ENCODE results near the gene ELOA2. TPM values are rescaled to one million over a fixed set of nuclear protein-coding genes. Genes with fewer than 3 reads are reported as not detected.

Gene ELOA2, protein sequence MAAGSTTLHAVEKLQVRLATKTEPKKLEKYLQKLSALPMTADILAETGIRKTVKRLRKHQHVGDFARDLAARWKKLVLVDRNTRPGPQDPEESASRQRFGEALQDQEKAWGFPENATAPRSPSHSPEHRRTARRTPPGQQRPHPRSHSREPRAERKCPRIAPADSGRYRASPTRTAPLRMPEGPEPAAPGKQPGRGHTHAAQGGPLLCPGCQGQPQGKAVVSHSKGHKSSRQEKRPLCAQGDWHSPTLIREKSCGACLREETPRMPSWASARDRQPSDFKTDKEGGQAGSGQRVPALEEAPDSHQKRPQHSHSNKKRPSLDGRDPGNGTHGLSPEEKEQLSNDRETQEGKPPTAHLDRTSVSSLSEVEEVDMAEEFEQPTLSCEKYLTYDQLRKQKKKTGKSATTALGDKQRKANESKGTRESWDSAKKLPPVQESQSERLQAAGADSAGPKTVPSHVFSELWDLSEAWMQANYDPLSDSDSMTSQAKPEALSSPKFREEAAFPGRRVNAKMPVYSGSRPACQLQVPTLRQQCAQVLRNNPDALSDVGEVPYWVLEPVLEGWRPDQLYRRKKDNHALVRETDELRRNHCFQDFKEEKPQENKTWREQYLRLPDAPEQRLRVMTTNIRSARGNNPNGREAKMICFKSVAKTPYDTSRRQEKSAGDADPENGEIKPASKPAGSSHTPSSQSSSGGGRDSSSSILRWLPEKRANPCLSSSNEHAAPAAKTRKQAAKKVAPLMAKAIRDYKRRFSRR
- total RNA-seq = 1 to 10 TPM in 2 of 8 experiments, under 1 TPM in 6; 0.13 to 2.6 (median 0.30) TPM

GRCh38 chr18:47035156-47035671 is at the start of gene ELOA2:
ELOA2 (minus strand) TSS chr18:47035621; CDS start chr18:47035264, 357 bp downstream.
- ATAC-seq (replicated peaks in 6 of 8) = no peak

DNA sequence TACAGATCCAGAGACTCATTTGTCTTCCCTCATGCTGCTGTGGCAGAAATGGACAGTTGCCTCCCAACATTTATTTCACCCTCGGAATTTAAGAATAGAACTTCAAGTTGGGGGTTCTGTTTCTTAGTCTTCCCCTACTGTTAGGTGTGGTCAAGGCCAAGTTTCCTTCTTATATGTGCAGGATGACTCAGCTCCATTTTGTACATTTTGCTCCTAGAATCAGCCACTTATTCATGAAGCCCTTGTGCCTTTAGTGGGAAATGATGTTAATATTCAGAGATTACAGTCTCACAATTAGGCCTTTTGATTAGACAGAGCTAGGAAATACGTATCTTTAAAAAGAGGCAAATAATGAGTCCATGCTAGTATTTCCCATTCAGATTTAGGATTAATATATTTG is 46.2 kb upstream of the ELOA2 start:
- H3K4me3 ChIP-seq = no peak overlapping the region
- peaks cover 4 to 12% of the 10 kb centered on the region in 2 donors for H3K4me1 ChIP-seq (replicated peaks in 1 of 2)
- H3K27ac ChIP-seq = no peak overlapping the region
- peak in 2 of 8 experiments; percentile 83 to 87 for ATAC-seq (replicated peaks in 6 of 8)
- WGBS, 10 experiments = 60 to 100% (median 84%) methylated on average over 1 to 2 of the region's 2 CpGs; no CpG with 5 or more reads in 3 of the 10 experiments
- in situ Hi-C loops (cut with MboI; ENCODE audit: low pct_unique_long_range_greater_than_20kb in 2 of 9, low sequenced_read_pairs in 9 of 9, unreplicated experiment in 9 of 9) = no loop called here

More at GRCh38 chr18:47035156-47035671, at the start of gene ELOA2:
- Histone ChIP-seq H3K27ac (no peak within 1 kb of the TSS), H3K4me3 (no peak within 1 kb of the TSS), H3K4me1 (replicated peaks in 1 of 2) (no peaks in the 10 kb centered on the region)
- in situ Hi-C loops (cut with MboI; ENCODE audit: low pct_unique_long_range_greater_than_20kb in 2 of 9, low sequenced_read_pairs in 9 of 9, unreplicated experiment in 9 of 9) = no loop called here
- 53 to 100% (median 81%) methylated on average over 2 to 18 of the region's 29 CpGs; no CpG with 5 or more reads in 4 of the 10 experiments for WGBS, 10 experiments

DNA sequence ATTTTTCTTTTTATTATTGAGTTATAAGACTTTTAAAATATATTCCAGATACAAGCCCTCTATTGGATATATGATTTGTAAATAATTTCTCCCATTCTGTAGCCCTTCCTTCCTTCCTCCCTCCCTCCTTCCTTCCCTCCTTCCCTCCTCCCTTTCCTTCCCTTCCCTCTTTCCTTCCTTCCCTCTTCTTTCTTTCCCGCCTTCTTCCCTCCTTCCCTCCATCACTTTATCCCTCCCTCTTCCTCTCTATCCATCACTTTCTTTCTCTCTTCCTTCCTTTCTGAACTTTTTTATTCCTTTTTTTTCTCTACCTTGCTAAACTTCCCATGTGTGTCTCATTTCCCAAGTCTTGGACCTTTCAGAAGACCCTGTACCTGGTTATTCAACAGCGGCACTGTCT is 45.5 kb upstream of the ELOA2 start:
- Histone ChIP-seq H3K4me1 (replicated peaks in 1 of 2) (peaks cover 4 to 13% of the 10 kb centered on the region in 2 donors), H3K27ac (no peak overlapping the region), H3K4me3 (no peak overlapping the region)
- in situ Hi-C loops (cut with MboI; ENCODE audit: low pct_unique_long_range_greater_than_20kb in 2 of 9, low sequenced_read_pairs in 9 of 9, unreplicated experiment in 9 of 9) = no loop called here
- 82 to 100% (median 100%) methylated on average over 1 to 2 of the region's 2 CpGs; no CpG with 5 or more reads in 2 of the 10 experiments for WGBS, 10 experiments
- no peak for ATAC-seq (replicated peaks in 6 of 8)

GRCh38 chr18:47077111-47077510 is 41.7 kb upstream of the ELOA2 start:
- no peak for ATAC-seq (replicated peaks in 6 of 8)
- Histone ChIP-seq H3K4me3 (no peak overlapping the region), H3K27ac (no peak overlapping the region), H3K4me1 (replicated peaks in 1 of 2) (peaks cover 0 to 12% of the 10 kb centered on the region in 2 donors)
- 67 to 100% (median 88%) methylated on average over 1 to 7 of the region's 7 CpGs; no CpG with 5 or more reads in 1 of the 10 experiments for WGBS, 10 experiments
- in situ Hi-C loops (cut with MboI; ENCODE audit: low pct_unique_long_range_greater_than_20kb in 2 of 9, low sequenced_read_pairs in 9 of 9, unreplicated experiment in 9 of 9) = no loop called here

DNA sequence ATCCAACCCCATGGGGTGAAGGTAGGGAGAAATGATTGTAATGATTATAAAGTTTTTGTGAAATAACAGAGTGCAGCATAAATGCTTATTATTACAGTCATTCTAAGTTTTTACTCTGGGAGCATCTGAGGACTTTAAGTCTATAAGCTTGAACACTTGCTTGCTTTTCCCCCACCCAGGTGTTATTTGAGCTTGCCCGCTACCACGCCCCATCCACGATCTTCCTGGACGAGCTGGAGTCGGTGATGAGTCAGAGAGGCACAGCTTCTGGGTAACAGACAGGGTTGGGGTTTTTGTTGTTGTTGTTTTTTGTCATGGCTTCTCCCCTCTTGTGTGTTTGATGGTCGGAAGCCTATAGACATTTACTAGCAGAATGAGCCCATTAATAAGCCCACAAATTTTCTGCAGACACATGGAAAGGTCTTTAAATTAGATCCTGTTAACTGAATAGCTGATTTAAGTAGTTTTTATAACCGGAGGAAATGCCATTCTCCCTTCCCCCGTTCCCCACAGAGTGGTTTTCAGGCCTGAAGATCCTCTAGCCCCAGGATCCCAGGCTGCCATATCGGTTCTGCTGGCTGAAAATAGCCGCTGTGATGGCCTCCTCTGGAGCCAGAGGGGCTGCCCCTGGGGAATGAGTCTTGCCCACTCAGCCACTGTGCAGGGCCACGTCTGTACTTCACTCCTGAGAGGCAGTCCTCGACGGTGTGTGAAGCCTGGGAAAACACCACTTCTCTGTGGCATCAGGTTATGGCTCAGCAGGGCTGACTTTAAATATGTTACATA is 39.9 kb upstream of the ELOA2 start:
- Histone ChIP-seq H3K27ac (no peak overlapping the region), H3K4me3 (no peak overlapping the region), H3K4me1 (replicated peaks in 1 of 2) (peaks cover 0 to 12% of the 10 kb centered on the region in 2 donors)
- peak in 2 of 8 experiments; percentile 48 to 55 for ATAC-seq (replicated peaks in 6 of 8)
- 49 to 93% (median 76%) methylated on average over 2 to 12 of the region's 13 CpGs; no CpG with 5 or more reads in 2 of the 10 experiments for WGBS, 10 experiments
- in situ Hi-C loops (cut with MboI; ENCODE audit: low pct_unique_long_range_greater_than_20kb in 2 of 9, low sequenced_read_pairs in 9 of 9, unreplicated experiment in 9 of 9) = no loop called here

- H3K4me3 ChIP-seq = no peak overlapping the region
- no peaks in the 10 kb centered on the region for H3K4me1 ChIP-seq (replicated peaks in 1 of 2)
- in situ Hi-C loops (cut with MboI; ENCODE audit: low pct_unique_long_range_greater_than_20kb in 2 of 9, low sequenced_read_pairs in 9 of 9, unreplicated experiment in 9 of 9) = no loop called here
- ATAC-seq (replicated peaks in 6 of 8) = no peak
- 8 to 100% (median 50%) methylated on average over 1 to 3 of the region's 3 CpGs; no CpG with 5 or more reads in 4 of the 10 experiments for whole genome bisulfite sequencing, 10 experiments
- no peak overlapping the region for H3K27ac ChIP-seq
Observed at GRCh38 chr18:47067648-47068047, 32.2 kb upstream of the ELOA2 start.

DNA sequence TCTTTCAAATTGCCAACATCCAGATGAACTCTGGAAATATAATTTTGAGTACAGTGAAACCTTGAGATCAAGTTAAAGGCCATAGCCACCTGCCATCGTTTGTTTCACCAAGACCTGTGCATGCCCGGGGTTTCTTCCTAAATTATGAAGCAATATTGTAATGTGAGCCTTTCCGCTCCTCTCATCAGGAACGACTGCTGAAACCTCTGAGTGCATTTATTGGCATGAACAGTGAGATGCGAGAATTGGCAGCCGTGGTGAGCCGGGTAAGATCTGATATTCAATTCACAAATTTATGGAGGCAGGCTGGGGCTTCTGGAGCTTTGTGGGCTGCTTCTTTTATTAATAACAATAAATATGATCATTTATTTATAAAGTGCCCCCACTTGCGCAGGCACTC is 27.7 kb upstream of the ELOA2 start:
- in situ Hi-C loops (cut with MboI; ENCODE audit: low pct_unique_long_range_greater_than_20kb in 2 of 9, low sequenced_read_pairs in 9 of 9, unreplicated experiment in 9 of 9) = no loop called here
- Histone ChIP-seq H3K4me1 (replicated peaks in 1 of 2) (no peaks in the 10 kb centered on the region), H3K4me3 (no peak overlapping the region), H3K27ac (no peak overlapping the region)
- 51 to 100% (median 94%) methylated on average over 1 to 7 of the region's 8 CpGs; no CpG with 5 or more reads in 2 of the 10 experiments for WGBS, 10 experiments
- ATAC-seq (replicated peaks in 6 of 8) = no peak

DNA sequence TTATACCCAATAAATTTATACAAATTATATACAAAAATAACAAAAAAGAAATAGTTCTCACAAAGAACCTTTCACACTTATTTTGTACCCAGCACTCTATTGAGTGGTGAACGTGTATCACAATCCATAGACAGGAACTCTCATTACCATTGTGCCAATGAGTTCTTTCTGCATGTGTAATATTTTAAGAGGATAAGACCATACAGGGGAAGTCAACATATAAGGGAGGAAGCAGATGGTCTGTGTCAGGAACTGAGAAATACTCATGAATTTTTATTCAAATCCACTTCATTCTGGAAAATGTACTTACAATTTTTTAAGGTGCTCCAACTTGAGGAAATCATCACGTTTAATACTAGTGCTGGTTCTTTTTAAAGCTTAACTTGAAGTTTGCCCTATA is 27.1 kb upstream of the ELOA2 start:
- 0 to 95% (median 55%) methylated on average over 1 to 2 of the region's 2 CpGs for WGBS, 10 experiments
- no peaks in the 10 kb centered on the region for H3K4me1 ChIP-seq (replicated peaks in 1 of 2)
- no peak for ATAC-seq (replicated peaks in 6 of 8)
- in situ Hi-C loops (cut with MboI; ENCODE audit: low pct_unique_long_range_greater_than_20kb in 2 of 9, low sequenced_read_pairs in 9 of 9, unreplicated experiment in 9 of 9) = no loop called here
- H3K27ac ChIP-seq = no peak overlapping the region
- H3K4me3 ChIP-seq = no peak overlapping the region

- in situ Hi-C loops (cut with MboI; ENCODE audit: low pct_unique_long_range_greater_than_20kb in 2 of 9, low sequenced_read_pairs in 9 of 9, unreplicated experiment in 9 of 9) = no loop called here
- no peak for ATAC-seq (replicated peaks in 6 of 8)
- no peak overlapping the region for H3K4me3 ChIP-seq
- no peak overlapping the region for H3K27ac ChIP-seq
- WGBS, 10 experiments = 7 to 100% (median 80%) methylated on average over 1 to 5 of the region's 5 CpGs
- no peaks in the 10 kb centered on the region for H3K4me1 ChIP-seq (replicated peaks in 1 of 2)
Observed at GRCh38 chr18:47054369-47054768, 18.9 kb upstream of the ELOA2 start.

- in situ Hi-C loops (cut with MboI; ENCODE audit: low pct_unique_long_range_greater_than_20kb in 2 of 9, low sequenced_read_pairs in 9 of 9, unreplicated experiment in 9 of 9) = no loop called here
- Histone ChIP-seq H3K4me3 (no peak overlapping the region), H3K27ac (no peak overlapping the region), H3K4me1 (replicated peaks in 1 of 2) (peaks cover 0 to 3% of the 10 kb centered on the region in 2 donors)
- 17 to 42% (median 32%) methylated on average over 1 to 7 of the region's 7 CpGs for WGBS, 10 experiments
- peak in 3 of 8 experiments; percentile 64 to 71 (median 69) for ATAC-seq (replicated peaks in 6 of 8)
Observed at GRCh38 chr18:47050468-47050867, 15.0 kb upstream of the ELOA2 start.

- Histone ChIP-seq H3K4me3 (no peak overlapping the region), H3K4me1 (replicated peaks in 1 of 2) (peaks cover 0 to 2% of the 10 kb centered on the region in 2 donors), H3K27ac (no peak overlapping the region)
- no peak for ATAC-seq (replicated peaks in 6 of 8)
- WGBS, 10 experiments = 68 to 100% (median 90%) methylated on average over 1 to 6 of the region's 6 CpGs
- in situ Hi-C loops (cut with MboI; ENCODE audit: low pct_unique_long_range_greater_than_20kb in 2 of 9, low sequenced_read_pairs in 9 of 9, unreplicated experiment in 9 of 9) = no loop called here
Observed at GRCh38 chr18:47040982-47041381, 5.6 kb upstream of the ELOA2 start.

DNA sequence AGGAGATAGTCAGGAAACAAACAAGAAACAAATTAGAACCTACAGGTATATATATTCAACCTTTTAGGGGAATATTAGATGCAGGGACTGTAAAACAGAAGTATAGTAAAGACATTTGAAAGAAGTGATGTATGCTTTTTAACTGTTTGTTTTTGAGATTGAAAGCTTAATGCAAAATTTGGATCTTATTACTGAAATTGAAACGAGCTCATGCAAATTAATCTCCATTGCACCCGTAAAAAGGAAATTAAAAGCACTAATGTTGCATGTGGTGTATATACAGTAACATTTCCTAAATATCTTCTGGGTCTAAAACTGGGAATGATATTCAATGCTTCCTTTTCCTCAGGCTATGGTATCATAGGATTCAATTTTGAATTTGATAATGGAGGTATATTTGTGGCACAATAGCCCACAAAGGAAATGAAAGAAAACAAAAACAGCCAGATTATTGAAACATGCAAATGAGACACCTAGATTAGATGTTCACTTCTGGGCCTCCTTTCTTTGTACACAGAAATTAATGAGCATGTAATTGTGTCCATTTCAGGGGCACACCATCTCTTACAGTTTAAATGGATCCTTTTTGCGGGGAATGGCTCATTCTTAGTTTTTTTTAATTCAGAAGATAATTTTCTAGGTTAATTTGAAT is 1.6 kb upstream of the ELOA2 start:
- in situ Hi-C loops (cut with MboI; ENCODE audit: low pct_unique_long_range_greater_than_20kb in 2 of 9, low sequenced_read_pairs in 9 of 9, unreplicated experiment in 9 of 9) = no loop called here
- H3K27ac ChIP-seq = no peak overlapping the region
- no peak for ATAC-seq (replicated peaks in 6 of 8)
- H3K4me3 ChIP-seq = no peak overlapping the region
- 17 to 90% (median 75%) methylated on average over 2 to 3 of the region's 3 CpGs for WGBS, 10 experiments
- H3K4me1 ChIP-seq (replicated peaks in 1 of 2) = no peaks in the 10 kb centered on the region
